ENCODE measurements around the gene PPP2R5C. TPM values are rescaled to one million over a fixed set of nuclear protein-coding genes. Genes with fewer than 3 reads are reported as not detected.

The PPP2R5C gene
- total and polyA plus RNA-seq, 2 of the 8 experiments (the other 6 are each of a cell fraction or from before 2014, with no cell fraction given) = 49.6 to 95.9 TPM

- TF ChIP-seq SRF (IDR thresholded peaks at IDR 0.05; ENCODE audit: low read depth, low read length) (peak; percentile 67; the same call in 1 of the 2 replicates), JUND (IDR thresholded peaks at IDR 0.05; ENCODE audit: low read length) (no peak), CTCF (IDR thresholded peaks at IDR 0.05; ENCODE audit: control extremely low read depth in 1 of 3, insufficient read depth in 1 of 3, low read depth in 1 of 3, low read length in 3 of 3) (peak in 1 of 3 experiments; percentile 21; a peak in 1 of 4 replicates), BCL11A (IDR thresholded peaks at IDR 0.05; ENCODE audit: low read depth in 2 of 2, low read length in 2 of 2) (no peak)
- Histone ChIP-seq H2AFZ (ENCODE audit: low read length) (no peak overlapping the region; the same call in 1 of the 2 replicates), H3K4ac (replicated peaks; ENCODE audit: insufficient read length, low read depth, low read length) (no peak overlapping the region), H3K4me1 (replicated peaks in 1 of 4; ENCODE audit: control insufficient read depth in 3 of 4, insufficient read depth in 4 of 4, low read length in 3 of 4) (no peaks in the 10 kb centered on the region), H3K9me3 (ENCODE audit: insufficient read depth in 2 of 2, low read depth in 1 of 2, low read length in 1 of 2) (peaks cover 8 to 10% of the 10 kb centered on the region in 2 experiments; a peak in 3 of 4 replicates), H3K79me2 (ENCODE audit: control insufficient read depth in 1 of 2, insufficient read depth in 2 of 2, low read length in 2 of 2) (no peaks in the 10 kb centered on the region), H4K20me1 (replicated peaks in 1 of 2; ENCODE audit: control insufficient read depth in 1 of 2, insufficient read depth in 2 of 2, low read length in 2 of 2) (no peaks in the 10 kb centered on the region), H3K56ac (replicated peaks; ENCODE audit: insufficient read length, low read depth, low read length) (no peak overlapping the region), H3K27me3 (replicated peaks in 1 of 4; ENCODE audit: control insufficient read depth in 3 of 4, extremely low read depth in 1 of 4, insufficient read depth in 3 of 4, low read length in 3 of 4) (no peaks in the 10 kb centered on the region), H3K27ac (ENCODE audit: low read depth, low read length) (no peak overlapping the region), H2BK15ac (ENCODE audit: low read length) (no peak overlapping the region), H3K36me3 (ENCODE audit: control insufficient read depth in 2 of 4, insufficient read depth in 4 of 4, low read length in 3 of 4) (no peaks in the 10 kb centered on the region), H3K4me2 (ENCODE audit: insufficient read depth in 1 of 2, low read depth in 2 of 2, low read length in 2 of 2) (no peak overlapping the region), H2AK5ac (ENCODE audit: low read depth, low read length) (no peak overlapping the region), H4K5ac (ENCODE audit: insufficient read length, low read depth, low read length) (no peak overlapping the region), H3K23me2 (ENCODE audit: low read depth, low read length) (no peaks in the 10 kb centered on the region), H2BK20ac (ENCODE audit: low read length) (no peak overlapping the region; the same call in 1 of the 2 replicates), H3K23ac (ENCODE audit: insufficient read length) (no peak overlapping the region), H3K4me3 (ENCODE audit: extremely low read depth in 1 of 4, insufficient read depth in 2 of 4, low read depth in 3 of 4, low read length in 4 of 4) (no peak overlapping the region), H3K14ac (ENCODE audit: insufficient read length) (no peak overlapping the region), H4K91ac (replicated peaks; ENCODE audit: insufficient read length, low read length) (no peak overlapping the region), H4K8ac (ENCODE audit: extremely low read depth, insufficient read depth, low read length) (no peak overlapping the region), H3K18ac (ENCODE audit: extremely low read depth, low read length) (no peak overlapping the region), H2BK5ac (ENCODE audit: low read depth, low read length) (no peak overlapping the region), H2BK120ac (replicated peaks; ENCODE audit: low read depth, low read length) (no peak overlapping the region), H3K79me1 (ENCODE audit: low read depth, low read length) (no peaks in the 10 kb centered on the region), H2BK12ac (ENCODE audit: low read depth, low read length) (peak overlapping the region; percentile 60; the same call in 1 of the 2 replicates), H3K9ac (replicated peaks in 1 of 4; ENCODE audit: extremely low read depth in 1 of 4, low read depth in 3 of 4, low read length in 3 of 4) (no peak overlapping the region)
- DNase-seq (ENCODE audit: low read depth in 1 of 2, low spot score in 2 of 2) = no peak
- ChIA-PET POLR2A (ENCODE audit: partially characterized antibody) (no interaction called here), CTCF (ENCODE audit: partially characterized antibody) (interaction anchor here (0.9 to 1.3 kb wide), 4 partner anchors 9 to 33 kb away, joined by 3 to 4 read pairs (median 3); no protein-coding TSS in a partner anchor)
- WGBS, 2 experiments (ENCODE audit: extremely low coverage in 1 of 2, insufficient coverage in 1 of 2, insufficient read length in 1 of 2, insufficient replicate concordance in 2 of 2, low coverage in 1 of 2, low lambda C conversion rate in 2 of 2, missing lambda C conversion rate in 1 of 2) = 78% methylated on average over 11 of the region's 11 CpGs; no CpG with 5 or more reads in 1 of the 2 experiments
- FAIRE-seq = no peak
Observed at GRCh38 chr14:101737414-101738339, 23.8 kb upstream of the PPP2R5C start.
